Caco-2 (cell line): ENCODE results near the gene ACP7. TPM values are rescaled to one million over a fixed set of nuclear protein-coding genes. Genes with fewer than 3 reads are reported as not detected.

Experiments used
- BruUV-seq: library from RNA; stranded (reverse); fragments of 400-500 nt; replicated peaks from 2 replicates; lab custom pipeline; 2021; lab: Mats Ljungman, UMichigan
- CTCF ChIA-PET: fragments of 300-600 bp; sonication (Branson Sonifier 250); formaldehyde crosslinking; loops from one replicate; lab custom pipeline; 2022; ENCODE audit warnings: antibody characterized with exemption; lab: Charles Lee
- POLR2A ChIA-PET: fragments of 300-600 bp; sonication (Branson Sonifier 250); formaldehyde crosslinking; loops from one replicate; lab custom pipeline; 2022; ENCODE audit warnings: antibody characterized with exemption; lab: Charles Lee
- DNase-seq, 2 experiments: peaks; one replicate each; pipeline versions ENCODE4 v3.0.0 to v3.0.0-alpha.2; 2020 to 2022
- H3K27me3 ChIP-seq: replicated peaks from 2 replicates; pipeline ENCODE4 v1.6.0; 2011; ENCODE audit warnings: low read length; ENCODE audit not compliant: control insufficient read depth, insufficient read depth
- H3K36me3 ChIP-seq: 2 replicates; pipeline ENCODE4 v1.5.1; 2011; ENCODE audit warnings: low read length; ENCODE audit not compliant: control insufficient read depth, insufficient read depth
- H3K4me1 ChIP-seq: fragments of 250-450 bp; sonication (Bioruptor Pico); 2 replicates; pipeline ENCODE4 v1.5.1; 2020; ENCODE audit warnings: mild to moderate bottlenecking
- H3K4me3 ChIP-seq: 2 replicates; pipeline ENCODE4 v1.5.1; 2011; ENCODE audit warnings: low read depth, mild to moderate bottlenecking, control low read depth, low read length
- H3K9me3 ChIP-seq: fragments of 250-450 bp; sonication (Bioruptor Pico); 2 replicates; pipeline ENCODE4 v1.5.1; 2020; ENCODE audit warnings: mild to moderate bottlenecking, moderate library complexity
- H3K27ac Mint-ChIP-seq: one replicate; pipeline ENCODE4 v1.8.0; 2022; ENCODE audit warnings: mixed read lengths; ENCODE audit not compliant: unreplicated experiment
- H3K27me3 Mint-ChIP-seq: one replicate; pipeline ENCODE4 v1.8.0; 2022; ENCODE audit warnings: mixed read lengths; ENCODE audit not compliant: insufficient read depth, unreplicated experiment
- H3K36me3 Mint-ChIP-seq: one replicate; pipeline ENCODE4 v1.8.0; 2022; ENCODE audit warnings: mild to moderate bottlenecking, mixed read lengths; ENCODE audit not compliant: insufficient read depth, unreplicated experiment
- H3K4me1 Mint-ChIP-seq: one replicate; pipeline ENCODE4 v1.8.0; 2022; ENCODE audit warnings: low read depth, mixed read lengths; ENCODE audit not compliant: unreplicated experiment
- H3K4me3 Mint-ChIP-seq: one replicate; pipeline ENCODE4 v1.8.0; 2022; ENCODE audit warnings: mild to moderate bottlenecking, moderate library complexity, mixed read lengths; ENCODE audit not compliant: unreplicated experiment
- H3K9me3 Mint-ChIP-seq: one replicate; pipeline ENCODE4 v1.8.0; 2022; ENCODE audit warnings: mixed read lengths; ENCODE audit not compliant: unreplicated experiment
- CTCF ChIP-seq, 2 experiments: fragments of 200-600 bp in 1 of 2; IDR thresholded peaks; 1 replicate in 1 of 2; 2 replicates in 1 of 2; pipeline versions ENCODE4 v1.5.1 to v1.8.0; 2011 to 2022; ENCODE audit warnings: antibody characterized with exemption in 1 of 2, control low read depth in 1 of 2, inconsistent platforms in 1 of 2, low read depth in 1 of 2, low read length in 1 of 2, mild to moderate bottlenecking in 1 of 2, moderate library complexity in 1 of 2; ENCODE audit not compliant: insufficient read depth in 1 of 2, severe bottlenecking in 1 of 2, unreplicated experiment in 1 of 2
- intact Hi-C: fragments of 100-400 bp; cut with micrococcal nuclease; formaldehyde crosslinking; loops from one replicate; pipeline ENCODE4 v1.10.0; 2022; ENCODE audit not compliant: unreplicated experiment
- total RNA-seq: library from RNA; stranded (reverse); gene quantifications from 2 replicates; pipeline ENCODE4 v1.2.3, GENCODE V29; 2022

ACP7 gene
- total RNA-seq, 1 experiment from 2014 or later: 0.45 TPM

GRCh38 chr19:39104186-39104596, 20.0 kb downstream of the ACP7 start:
- Mint-ChIP-seq H3K27me3 (no peaks in the 10 kb centered on the region), H3K9me3 (no peaks in the 10 kb centered on the region)

GRCh38 chr19:39106194-39106593, 22.0 kb downstream of the ACP7 start:
- no peak for DNase-seq
- Mint-ChIP-seq H3K36me3 (no peaks in the 10 kb centered on the region), H3K27me3 (no peaks in the 10 kb centered on the region), H3K4me1 (no peaks in the 10 kb centered on the region), H3K9me3 (no peaks in the 10 kb centered on the region), H3K27ac (no peak overlapping the region), H3K4me3 (no peak overlapping the region)
- Histone ChIP-seq H3K36me3 (no peaks in the 10 kb centered on the region), H3K27me3 (no peaks in the 10 kb centered on the region), H3K4me1 (no peaks in the 10 kb centered on the region), H3K9me3 (no peaks in the 10 kb centered on the region), H3K4me3 (no peak overlapping the region)
- TF ChIP-seq CTCF (IDR thresholded peaks at IDR 0.05; ENCODE audit: insufficient read depth in 1 of 2, low read depth in 1 of 2, low read length in 1 of 2, severe bottlenecking in 1 of 2, unreplicated experiment in 1 of 2): no peak
- ChIA-PET POLR2A (no interaction called here), CTCF (no interaction called here)
- intact Hi-C loops: no loop called here
- no TSS peak for BruUV-seq

More at GRCh38 chr19:39104186-39104596, 20.0 kb downstream of the ACP7 start:
- CTCF ChIA-PET: no interaction called here
- intact Hi-C loops: no loop called here
- no peaks in the 10 kb centered on the region for H3K4me1 ChIP-seq
- no peak overlapping the region for H3K4me3 ChIP-seq
- Mint-ChIP-seq H3K27ac (no peak overlapping the region), H3K4me3 (no peak overlapping the region), H3K4me1 (no peaks in the 10 kb centered on the region), H3K36me3 (no peaks in the 10 kb centered on the region)
- no peaks in the 10 kb centered on the region for H3K36me3 ChIP-seq
- no peak for TF ChIP-seq CTCF (IDR thresholded peaks at IDR 0.05; ENCODE audit: insufficient read depth in 1 of 2, low read depth in 1 of 2, low read length in 1 of 2, severe bottlenecking in 1 of 2, unreplicated experiment in 1 of 2)
- BruUV-seq: no TSS peak
- no peak for DNase-seq
- no peaks in the 10 kb centered on the region for H3K9me3 ChIP-seq
- POLR2A ChIA-PET: no interaction called here
- H3K27me3 ChIP-seq: no peaks in the 10 kb centered on the region

- Histone ChIP-seq H3K4me1 (no peaks in the 10 kb centered on the region), H3K27me3 (no peaks in the 10 kb centered on the region), H3K36me3 (no peaks in the 10 kb centered on the region), H3K4me3 (no peak overlapping the region), H3K9me3 (no peaks in the 10 kb centered on the region)
- Mint-ChIP-seq H3K27ac (no peak overlapping the region), H3K27me3 (no peaks in the 10 kb centered on the region), H3K4me1 (no peaks in the 10 kb centered on the region), H3K36me3 (no peaks in the 10 kb centered on the region), H3K4me3 (no peak overlapping the region), H3K9me3 (no peaks in the 10 kb centered on the region)
- intact Hi-C loops: no loop called here
- POLR2A ChIA-PET: no interaction called here
- DNase-seq: no peak
- BruUV-seq: no TSS peak
- no peak for TF ChIP-seq CTCF (IDR thresholded peaks at IDR 0.05; ENCODE audit: insufficient read depth in 1 of 2, low read depth in 1 of 2, low read length in 1 of 2, severe bottlenecking in 1 of 2, unreplicated experiment in 1 of 2)
- CTCF ChIA-PET: interaction anchor here (0.6 to 0.7 kb wide), 2 partner anchors 61 to 179 kb away, joined by 5 read pairs; partner anchors contain the start of genes MRPS12 and SARS2
Measured at GRCh38 chr19:39109641-39110040, 25.5 kb downstream of the ACP7 start.
